Caco-2 (cell line): ENCODE data around the gene DNAH2. TPM values are rescaled to one million over a fixed set of nuclear protein-coding genes. Genes with fewer than 3 reads are reported as not detected.

Experiments used
- BruUV-seq: library from RNA; stranded (reverse); fragments of 400-500 nt; replicated peaks from 2 replicates; lab custom pipeline; 2021; lab: Mats Ljungman, UMichigan
- CTCF ChIA-PET: fragments of 300-600 bp; sonication (Branson Sonifier 250); formaldehyde crosslinking; loops from one replicate; lab custom pipeline; 2022; ENCODE audit warnings: antibody characterized with exemption; lab: Charles Lee
- POLR2A ChIA-PET: fragments of 300-600 bp; sonication (Branson Sonifier 250); formaldehyde crosslinking; loops from one replicate; lab custom pipeline; 2022; ENCODE audit warnings: antibody characterized with exemption; lab: Charles Lee
- DNase-seq, 2 experiments: peaks; one replicate each; pipeline versions ENCODE4 v3.0.0 to v3.0.0-alpha.2; 2020 to 2022
- H3K27me3 ChIP-seq: replicated peaks from 2 replicates; pipeline ENCODE4 v1.6.0; 2011; ENCODE audit warnings: low read length; ENCODE audit not compliant: control insufficient read depth, insufficient read depth
- H3K36me3 ChIP-seq: 2 replicates; pipeline ENCODE4 v1.5.1; 2011; ENCODE audit warnings: low read length; ENCODE audit not compliant: control insufficient read depth, insufficient read depth
- H3K4me1 ChIP-seq: fragments of 250-450 bp; sonication (Bioruptor Pico); 2 replicates; pipeline ENCODE4 v1.5.1; 2020; ENCODE audit warnings: mild to moderate bottlenecking
- H3K4me3 ChIP-seq: 2 replicates; pipeline ENCODE4 v1.5.1; 2011; ENCODE audit warnings: low read depth, mild to moderate bottlenecking, control low read depth, low read length
- H3K9me3 ChIP-seq: fragments of 250-450 bp; sonication (Bioruptor Pico); 2 replicates; pipeline ENCODE4 v1.5.1; 2020; ENCODE audit warnings: mild to moderate bottlenecking, moderate library complexity
- H3K27ac Mint-ChIP-seq: one replicate; pipeline ENCODE4 v1.8.0; 2022; ENCODE audit warnings: mixed read lengths; ENCODE audit not compliant: unreplicated experiment
- H3K27me3 Mint-ChIP-seq: one replicate; pipeline ENCODE4 v1.8.0; 2022; ENCODE audit warnings: mixed read lengths; ENCODE audit not compliant: insufficient read depth, unreplicated experiment
- H3K36me3 Mint-ChIP-seq: one replicate; pipeline ENCODE4 v1.8.0; 2022; ENCODE audit warnings: mild to moderate bottlenecking, mixed read lengths; ENCODE audit not compliant: insufficient read depth, unreplicated experiment
- H3K4me1 Mint-ChIP-seq: one replicate; pipeline ENCODE4 v1.8.0; 2022; ENCODE audit warnings: low read depth, mixed read lengths; ENCODE audit not compliant: unreplicated experiment
- H3K4me3 Mint-ChIP-seq: one replicate; pipeline ENCODE4 v1.8.0; 2022; ENCODE audit warnings: mild to moderate bottlenecking, moderate library complexity, mixed read lengths; ENCODE audit not compliant: unreplicated experiment
- H3K9me3 Mint-ChIP-seq: one replicate; pipeline ENCODE4 v1.8.0; 2022; ENCODE audit warnings: mixed read lengths; ENCODE audit not compliant: unreplicated experiment
- intact Hi-C: fragments of 100-400 bp; cut with micrococcal nuclease; formaldehyde crosslinking; loops from one replicate; pipeline ENCODE4 v1.10.0; 2022; ENCODE audit not compliant: unreplicated experiment
- total RNA-seq: library from RNA; stranded (reverse); gene quantifications from 2 replicates; pipeline ENCODE4 v1.2.3, GENCODE V29; 2022
- TF ChIP-seq, protein P1 (sequence below), 2 experiments: fragments of 200-600 bp in 1 of 2; IDR thresholded peaks; 1 replicate in 1 of 2; 2 replicates in 1 of 2; pipeline versions ENCODE4 v1.5.1 to v1.8.0; 2011 to 2022; ENCODE audit warnings: antibody characterized with exemption in 1 of 2, control low read depth in 1 of 2, inconsistent platforms in 1 of 2, low read depth in 1 of 2, low read length in 1 of 2, mild to moderate bottlenecking in 1 of 2, moderate library complexity in 1 of 2; ENCODE audit not compliant: insufficient read depth in 1 of 2, severe bottlenecking in 1 of 2, unreplicated experiment in 1 of 2

DNAH2 gene
- total RNA-seq, 1 experiment from 2014 or later, result 1.9 TPM

DNA sequence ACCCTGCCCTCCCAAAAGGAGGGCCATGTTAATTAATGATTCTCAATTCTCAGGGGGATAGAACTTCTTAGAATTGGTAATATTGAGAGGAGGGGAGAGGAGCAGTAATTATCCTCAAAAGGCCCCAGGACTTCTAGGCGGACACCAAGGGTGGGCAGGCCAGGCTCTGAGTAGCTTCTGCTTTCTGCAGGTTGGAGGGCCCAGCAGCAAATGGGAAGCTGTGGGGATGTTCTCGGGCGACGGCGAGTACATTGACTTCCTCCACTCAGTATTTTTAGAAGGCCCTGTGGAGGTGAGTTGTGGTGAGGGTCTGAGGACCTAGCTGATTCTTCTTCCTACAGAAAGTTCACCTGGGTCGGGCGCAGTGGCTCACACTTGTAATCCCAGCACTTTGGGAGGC lies 57.5 kb downstream of the DNAH2 start:
- H3K4me3 Mint-ChIP-seq, result no peak overlapping the region
- ChIA-PET POLR2A (no interaction called here), CTCF (no interaction called here)
- Histone ChIP-seq H3K36me3 (no peaks in the 10 kb centered on the region), H3K4me3 (no peak overlapping the region), H3K4me1 (no peaks in the 10 kb centered on the region), H3K27me3 (no peaks in the 10 kb centered on the region), H3K9me3 (no peaks in the 10 kb centered on the region)
- no TSS peak for BruUV-seq
- intact Hi-C loops, result no loop called here
- H3K4me1 Mint-ChIP-seq, result no peaks in the 10 kb centered on the region
- no peaks in the 10 kb centered on the region for H3K9me3 Mint-ChIP-seq
- TF ChIP-seq, protein P1, sequence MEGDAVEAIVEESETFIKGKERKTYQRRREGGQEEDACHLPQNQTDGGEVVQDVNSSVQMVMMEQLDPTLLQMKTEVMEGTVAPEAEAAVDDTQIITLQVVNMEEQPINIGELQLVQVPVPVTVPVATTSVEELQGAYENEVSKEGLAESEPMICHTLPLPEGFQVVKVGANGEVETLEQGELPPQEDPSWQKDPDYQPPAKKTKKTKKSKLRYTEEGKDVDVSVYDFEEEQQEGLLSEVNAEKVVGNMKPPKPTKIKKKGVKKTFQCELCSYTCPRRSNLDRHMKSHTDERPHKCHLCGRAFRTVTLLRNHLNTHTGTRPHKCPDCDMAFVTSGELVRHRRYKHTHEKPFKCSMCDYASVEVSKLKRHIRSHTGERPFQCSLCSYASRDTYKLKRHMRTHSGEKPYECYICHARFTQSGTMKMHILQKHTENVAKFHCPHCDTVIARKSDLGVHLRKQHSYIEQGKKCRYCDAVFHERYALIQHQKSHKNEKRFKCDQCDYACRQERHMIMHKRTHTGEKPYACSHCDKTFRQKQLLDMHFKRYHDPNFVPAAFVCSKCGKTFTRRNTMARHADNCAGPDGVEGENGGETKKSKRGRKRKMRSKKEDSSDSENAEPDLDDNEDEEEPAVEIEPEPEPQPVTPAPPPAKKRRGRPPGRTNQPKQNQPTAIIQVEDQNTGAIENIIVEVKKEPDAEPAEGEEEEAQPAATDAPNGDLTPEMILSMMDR (IDR thresholded peaks at IDR 0.05; ENCODE audit: insufficient read depth in 1 of 2, low read depth in 1 of 2, low read length in 1 of 2, severe bottlenecking in 1 of 2, unreplicated experiment in 1 of 2), result no peak
- no peaks in the 10 kb centered on the region for H3K27me3 Mint-ChIP-seq
- H3K27ac Mint-ChIP-seq, result no peak overlapping the region
- no peak for DNase-seq
- H3K36me3 Mint-ChIP-seq, result no peaks in the 10 kb centered on the region

DNA sequence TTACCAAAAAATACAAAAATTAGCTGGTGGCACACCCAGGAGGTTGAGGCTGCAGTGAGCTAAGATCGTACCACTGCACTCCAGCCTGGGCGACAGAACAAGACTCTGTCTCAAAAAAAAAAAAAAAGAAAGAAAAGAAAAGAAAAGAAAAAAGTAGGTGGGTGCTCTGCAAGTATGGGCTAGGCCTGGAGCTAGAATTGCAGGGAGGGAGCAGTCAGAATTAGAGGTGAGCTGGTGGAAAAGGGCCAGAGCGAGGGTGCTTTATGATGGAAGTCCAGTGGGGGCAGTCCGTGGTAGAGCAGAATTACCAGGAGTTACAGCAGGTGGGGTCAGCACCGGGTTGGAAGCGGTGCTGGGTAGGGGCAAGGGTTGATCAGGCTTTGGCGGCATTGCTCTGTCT lies 59.5 kb downstream of the DNAH2 start:
- no peak overlapping the region for H3K4me3 Mint-ChIP-seq
- H3K27me3 Mint-ChIP-seq, result no peaks in the 10 kb centered on the region
- H3K9me3 ChIP-seq, result no peaks in the 10 kb centered on the region
- H3K36me3 Mint-ChIP-seq, result no peaks in the 10 kb centered on the region
- intact Hi-C loops, result no loop called here
- no TSS peak for BruUV-seq
- no peak overlapping the region for H3K4me3 ChIP-seq
- H3K27ac Mint-ChIP-seq, result no peak overlapping the region
- ChIA-PET POLR2A (interaction anchor here (0.7 kb wide), 1 partner anchor 59 kb away, joined by 6 read pairs; no protein-coding TSS in a partner anchor), CTCF (no interaction called here)
- H3K4me1 Mint-ChIP-seq, result no peaks in the 10 kb centered on the region
- peaks cover 6% of the 10 kb centered on the region for H3K4me1 ChIP-seq
- H3K27me3 ChIP-seq, result no peaks in the 10 kb centered on the region
- no peaks in the 10 kb centered on the region for H3K36me3 ChIP-seq
- DNase-seq, result no peak
- TF ChIP-seq, protein P1 (IDR thresholded peaks at IDR 0.05; ENCODE audit: insufficient read depth in 1 of 2, low read depth in 1 of 2, low read length in 1 of 2, severe bottlenecking in 1 of 2, unreplicated experiment in 1 of 2), result no peak
- no peaks in the 10 kb centered on the region for H3K9me3 Mint-ChIP-seq

DNA sequence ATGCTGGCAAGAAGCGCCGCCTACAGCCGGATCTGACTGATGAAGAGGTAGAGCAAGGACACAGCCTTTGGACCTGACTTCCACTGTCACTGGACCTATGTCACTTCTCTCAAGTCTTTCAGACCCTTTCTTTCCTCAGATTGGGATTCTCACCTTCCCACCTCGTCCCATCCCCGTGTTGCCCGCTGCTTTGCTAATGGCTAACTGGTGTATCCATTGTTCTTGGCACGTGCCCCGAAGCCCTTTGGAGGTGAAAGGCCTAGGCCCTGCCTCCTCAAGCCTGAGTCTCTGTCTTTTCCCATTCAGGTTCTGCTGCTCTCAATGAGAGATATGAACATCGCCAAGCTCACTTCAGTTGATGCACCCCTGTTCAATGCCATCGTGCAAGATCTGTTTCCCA lies 63.2 kb downstream of the DNAH2 start:
- Mint-ChIP-seq H3K4me1 (no peaks in the 10 kb centered on the region), H3K36me3 (no peaks in the 10 kb centered on the region), H3K4me3 (no peak overlapping the region), H3K27me3 (no peaks in the 10 kb centered on the region), H3K27ac (no peak overlapping the region), H3K9me3 (no peaks in the 10 kb centered on the region)
- TF ChIP-seq, protein P1 (IDR thresholded peaks at IDR 0.05; ENCODE audit: insufficient read depth in 1 of 2, low read depth in 1 of 2, low read length in 1 of 2, severe bottlenecking in 1 of 2, unreplicated experiment in 1 of 2), result no peak
- ChIA-PET POLR2A (no interaction called here), CTCF (interaction anchor here (0.5 to 1.5 kb wide), 3 partner anchors 35 to 39 kb away, joined by 3 to 17 read pairs (median 4); no protein-coding TSS in a partner anchor)
- intact Hi-C loops, result no loop called here
- no peaks in the 10 kb centered on the region for H3K9me3 ChIP-seq
- H3K4me3 ChIP-seq, result no peak overlapping the region
- H3K4me1 ChIP-seq, result peaks cover 6% of the 10 kb centered on the region
- no TSS peak for BruUV-seq
- no peaks in the 10 kb centered on the region for H3K36me3 ChIP-seq
- H3K27me3 ChIP-seq, result no peaks in the 10 kb centered on the region
- no peak for DNase-seq
